ENCODE data around the gene ZNF124. TPM values are rescaled to one million over a fixed set of nuclear protein-coding genes. Genes with fewer than 3 reads are reported as not detected.

The ZNF124 gene
- total and polyA plus RNA-seq, 2 donors (not counting 1 experiment from before 2014, with no cell fraction given) = 5.0 to 23.8 TPM

DNA sequence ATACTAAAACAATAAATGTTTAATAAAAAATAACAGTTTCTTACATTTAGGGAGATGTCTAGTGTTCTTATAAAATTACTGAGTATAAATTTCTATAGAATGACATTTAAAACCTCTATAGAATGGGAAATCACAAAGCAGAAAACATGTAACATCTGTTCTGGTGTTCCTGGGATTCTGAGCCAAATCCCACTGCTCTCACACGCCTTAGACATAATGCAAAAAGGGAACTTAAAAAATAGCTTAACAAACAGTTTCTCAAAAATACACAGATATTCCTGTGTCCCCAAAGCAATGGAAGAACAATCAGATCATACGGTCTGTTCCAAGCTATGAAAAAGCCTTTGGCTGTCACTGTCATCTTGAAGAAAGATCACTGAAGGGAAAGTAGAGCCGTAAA lies 27.0 kb upstream of the ZNF124 start:
- Histone ChIP-seq H3K79me2 (ENCODE audit: control insufficient read depth, insufficient read depth, low read length) (peaks cover 31% of the 10 kb centered on the region), H3K36me3 (replicated peaks in 1 of 2; ENCODE audit: control extremely low read depth in 1 of 2, control insufficient read depth in 1 of 2, extremely low read depth in 1 of 2, insufficient read depth in 2 of 2, low read length in 1 of 2) (peaks cover 13 to 82% of the 10 kb centered on the region in 2 experiments), H3K4me2 (replicated peaks; ENCODE audit: low read depth, low read length, poor library complexity, severe bottlenecking) (no peak overlapping the region), H4K20me1 (ENCODE audit: control insufficient read depth, insufficient read depth, low read length, poor library complexity, severe bottlenecking) (peaks cover 26% of the 10 kb centered on the region), H3K4me3 (ENCODE audit: control extremely low read depth in 1 of 5, extremely low read depth in 1 of 5, insufficient read depth in 1 of 5, low read depth in 2 of 5, low read length in 4 of 5) (no peak overlapping the region), H3K27me3 (replicated peaks in 1 of 4; ENCODE audit: control extremely low read depth in 1 of 4, control insufficient read depth in 3 of 4, insufficient read depth in 4 of 4, low read length in 3 of 4) (no peaks in the 10 kb centered on the region), H3K9me3 (ENCODE audit: control extremely low read depth in 1 of 3, control insufficient read depth in 2 of 3, insufficient read depth in 1 of 3, low read length in 2 of 3) (peaks cover 1 to 10% (median 9%) of the 10 kb centered on the region in 3 donors), H3K9ac (ENCODE audit: low read length) (no peak overlapping the region), H3K27ac (ENCODE audit: low read length in 2 of 2) (peak overlapping the region in 1 of 2 donors; percentile 48), H2AFZ (ENCODE audit: insufficient read depth, low read depth, low read length, poor library complexity, severe bottlenecking) (no peak overlapping the region), H3K4me1 (ENCODE audit: control insufficient read depth in 2 of 2, insufficient read depth in 2 of 2, low read length in 2 of 2) (no peaks in the 10 kb centered on the region)
- ATAC-seq (ENCODE audit: low read depth) (no peak), DNase-seq (no peak)
- Mint-ChIP-seq H3K4me1 (peaks cover 15% of the 10 kb centered on the region), H3K27me3 (no peaks in the 10 kb centered on the region), H3K4me3 (no peak overlapping the region), H3K27ac (no peak overlapping the region), H3K9me3 (ENCODE audit: insufficient read depth) (peaks cover 7% of the 10 kb centered on the region)
- POLR2A ChIA-PET = no interaction called here
- TF ChIP-seq, protein P1, sequence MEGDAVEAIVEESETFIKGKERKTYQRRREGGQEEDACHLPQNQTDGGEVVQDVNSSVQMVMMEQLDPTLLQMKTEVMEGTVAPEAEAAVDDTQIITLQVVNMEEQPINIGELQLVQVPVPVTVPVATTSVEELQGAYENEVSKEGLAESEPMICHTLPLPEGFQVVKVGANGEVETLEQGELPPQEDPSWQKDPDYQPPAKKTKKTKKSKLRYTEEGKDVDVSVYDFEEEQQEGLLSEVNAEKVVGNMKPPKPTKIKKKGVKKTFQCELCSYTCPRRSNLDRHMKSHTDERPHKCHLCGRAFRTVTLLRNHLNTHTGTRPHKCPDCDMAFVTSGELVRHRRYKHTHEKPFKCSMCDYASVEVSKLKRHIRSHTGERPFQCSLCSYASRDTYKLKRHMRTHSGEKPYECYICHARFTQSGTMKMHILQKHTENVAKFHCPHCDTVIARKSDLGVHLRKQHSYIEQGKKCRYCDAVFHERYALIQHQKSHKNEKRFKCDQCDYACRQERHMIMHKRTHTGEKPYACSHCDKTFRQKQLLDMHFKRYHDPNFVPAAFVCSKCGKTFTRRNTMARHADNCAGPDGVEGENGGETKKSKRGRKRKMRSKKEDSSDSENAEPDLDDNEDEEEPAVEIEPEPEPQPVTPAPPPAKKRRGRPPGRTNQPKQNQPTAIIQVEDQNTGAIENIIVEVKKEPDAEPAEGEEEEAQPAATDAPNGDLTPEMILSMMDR (IDR thresholded peaks at IDR 0.05) = no peak
- TF ChIP-seq EZH2 (IDR thresholded peaks at IDR 0.05; ENCODE audit: borderline replicate concordance, insufficient read depth, low read depth, low read length, poor library complexity, severe bottlenecking) = no peak
- WGBS (ENCODE audit: insufficient coverage) = 100% methylated on average over 2 of the region's 3 CpGs
- intact Hi-C loops (cut with micrococcal nuclease) = no loop called here
- CTCF ChIA-PET = no interaction called here

DNA sequence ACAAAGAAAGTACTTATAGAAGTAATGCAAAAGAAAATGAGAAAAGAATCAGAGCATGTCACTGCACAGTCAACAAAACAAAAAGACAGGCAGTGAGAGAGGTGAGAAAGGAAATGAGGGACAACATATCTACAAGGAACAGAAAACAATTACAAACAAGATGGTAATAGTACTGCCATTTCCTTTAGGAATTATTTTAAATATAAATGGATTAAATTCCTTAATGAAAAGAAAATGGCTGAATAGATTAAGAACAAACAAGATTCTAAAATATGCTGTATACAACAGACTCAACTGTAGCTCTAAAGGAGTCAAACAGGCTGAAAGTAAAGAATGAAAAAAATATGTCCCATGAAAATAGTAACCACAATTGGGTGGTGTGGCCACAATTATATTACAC lies 22.1 kb upstream of the ZNF124 start:
- Histone ChIP-seq H4K20me1 (ENCODE audit: control insufficient read depth, insufficient read depth, low read length, poor library complexity, severe bottlenecking) (no peaks in the 10 kb centered on the region), H3K4me2 (replicated peaks; ENCODE audit: low read depth, low read length, poor library complexity, severe bottlenecking) (no peak overlapping the region), H3K4me3 (ENCODE audit: control extremely low read depth in 1 of 5, extremely low read depth in 1 of 5, insufficient read depth in 1 of 5, low read depth in 2 of 5, low read length in 4 of 5) (no peak overlapping the region), H3K27me3 (replicated peaks in 1 of 4; ENCODE audit: control extremely low read depth in 1 of 4, control insufficient read depth in 3 of 4, insufficient read depth in 4 of 4, low read length in 3 of 4) (no peaks in the 10 kb centered on the region), H3K79me2 (ENCODE audit: control insufficient read depth, insufficient read depth, low read length) (peaks cover 11% of the 10 kb centered on the region), H2AFZ (ENCODE audit: insufficient read depth, low read depth, low read length, poor library complexity, severe bottlenecking) (no peak overlapping the region), H3K9me3 (ENCODE audit: control extremely low read depth in 1 of 3, control insufficient read depth in 2 of 3, insufficient read depth in 1 of 3, low read length in 2 of 3) (peaks cover 13 to 51% (median 19%) of the 10 kb centered on the region in 3 donors), H3K9ac (ENCODE audit: low read length) (no peak overlapping the region), H3K4me1 (ENCODE audit: control insufficient read depth in 2 of 2, insufficient read depth in 2 of 2, low read length in 2 of 2) (no peaks in the 10 kb centered on the region), H3K36me3 (replicated peaks in 1 of 2; ENCODE audit: control extremely low read depth in 1 of 2, control insufficient read depth in 1 of 2, extremely low read depth in 1 of 2, insufficient read depth in 2 of 2, low read length in 1 of 2) (peaks cover 7 to 76% of the 10 kb centered on the region in 2 experiments), H3K27ac (ENCODE audit: low read length in 2 of 2) (no peak overlapping the region)
- peaks cover 5% of the 10 kb centered on the region for H3K4me1 Mint-ChIP-seq
- TF ChIP-seq EZH2 (IDR thresholded peaks at IDR 0.05; ENCODE audit: borderline replicate concordance, insufficient read depth, low read depth, low read length, poor library complexity, severe bottlenecking) = no peak
- TF ChIP-seq, protein P1 (IDR thresholded peaks at IDR 0.05) = no peak
- no peak overlapping the region for H3K27ac Mint-ChIP-seq
- H3K9me3 Mint-ChIP-seq (ENCODE audit: insufficient read depth) = peaks cover 21% of the 10 kb centered on the region
- ATAC-seq (ENCODE audit: low read depth) (no peak), DNase-seq (no peak)
- no peak overlapping the region for H3K4me3 Mint-ChIP-seq
- POLR2A ChIA-PET = no interaction called here
- intact Hi-C loops (cut with micrococcal nuclease) = no loop called here
- CTCF ChIA-PET = no interaction called here
- no peaks in the 10 kb centered on the region for H3K27me3 Mint-ChIP-seq

All from B cell (primary cell).